NCI-H2171 treated with DMSO at 0.1 percent for 48 hours (cell line): Measurements from ENCODE around the gene TNS4.

Source experiments
- DNase-seq: peaks from one replicate; lab custom pipeline; 2025; lab: John Stamatoyannopoulos, UW

TNS4 gene

GRCh38 chr17:40456396-40456951, 44.9 kb downstream of the TNS4 start:
- no peak for DNase-seq

- no peak for DNase-seq
Measured at GRCh38 chr17:40454613-40454995, 46.8 kb downstream of the TNS4 start.

- no peak for DNase-seq
Measured at GRCh38 chr17:40453881-40454612, 47.4 kb downstream of the TNS4 start.

GRCh38 chr17:40452921-40453378, 48.5 kb downstream of the TNS4 start:
- DNase-seq: no peak

GRCh38 chr17:40452216-40452787, 49.1 kb downstream of the TNS4 start:
- peak; percentile 27 for DNase-seq

GRCh38 chr17:40451420-40451819, 50.0 kb downstream of the TNS4 start:
- DNase-seq: no peak

- DNase-seq: no peak
Measured at GRCh38 chr17:40450175-40450574, 51.2 kb downstream of the TNS4 start.

- DNase-seq: no peak
Measured at GRCh38 chr17:40448639-40449261, 52.7 kb downstream of the TNS4 start.

GRCh38 chr17:40448213-40448638, 53.2 kb downstream of the TNS4 start:
- no peak for DNase-seq

- DNase-seq: no peak
Measured at GRCh38 chr17:40447806-40448205, 53.6 kb downstream of the TNS4 start.

GRCh38 chr17:40447148-40447644, 54.2 kb downstream of the TNS4 start:
- DNase-seq: no peak

GRCh38 chr17:40445751-40446468, 55.5 kb downstream of the TNS4 start:
- no peak for DNase-seq

GRCh38 chr17:40443988-40444899, 57.2 kb downstream of the TNS4 start:
- DNase-seq: no peak

GRCh38 chr17:40443196-40443987, 58.0 kb downstream of the TNS4 start, which contains the start of gene IGFBP4:
IGFBP4 (plus strand) TSS chr17:40443450; CDS start chr17:40443736, 286 bp downstream.
- peak; percentile 55 for DNase-seq

GRCh38 chr17:40442392-40443195, 58.8 kb downstream of the TNS4 start:
- no peak for DNase-seq

- no peak for DNase-seq
Measured at GRCh38 chr17:40440166-40440565, 61.3 kb downstream of the TNS4 start.

GRCh38 chr17:40437095-40437732, 64.2 kb downstream of the TNS4 start:
- no peak for DNase-seq

GRCh38 chr17:40436636-40437035, 64.8 kb downstream of the TNS4 start:
- no peak for DNase-seq
